Myocyte (in vitro differentiated cells): ENCODE results near the gene CXCR6. TPM values are rescaled to one million over a fixed set of nuclear protein-coding genes. Genes with fewer than 3 reads are reported as not detected.

ENCODE experiments used
- DNase-seq: peaks from one replicate; pipeline ENCODE4 v3.0.0-alpha.2; 2012; ENCODE audit warnings: low read depth
- polyA plus RNA-seq: library from polyadenylated mRNA; unstranded; fragments of >200 nt; gene quantifications from one replicate; pipeline ENCODE4 v1.2.1, GENCODE V29; 2012; ENCODE audit warnings: missing spikeins
- total RNA-seq: library from RNA; depleted of rRNA; stranded (reverse); fragments of >200 nt; gene quantifications from 2 replicates; pipeline ENCODE4 v1.2.3, GENCODE V29; 2014

CXCR6 gene
- not detected in 2 replicates for total RNA-seq
- polyA plus RNA-seq: 0.37 TPM

GRCh38 chr3:45943207-45943846 is at the start of gene CXCR6:
Gene CXCR6 (plus strand): TSS chr3:45943464. CDS start chr3:45946482, 3,018 bp downstream.
- no peak for DNase-seq

DNA sequence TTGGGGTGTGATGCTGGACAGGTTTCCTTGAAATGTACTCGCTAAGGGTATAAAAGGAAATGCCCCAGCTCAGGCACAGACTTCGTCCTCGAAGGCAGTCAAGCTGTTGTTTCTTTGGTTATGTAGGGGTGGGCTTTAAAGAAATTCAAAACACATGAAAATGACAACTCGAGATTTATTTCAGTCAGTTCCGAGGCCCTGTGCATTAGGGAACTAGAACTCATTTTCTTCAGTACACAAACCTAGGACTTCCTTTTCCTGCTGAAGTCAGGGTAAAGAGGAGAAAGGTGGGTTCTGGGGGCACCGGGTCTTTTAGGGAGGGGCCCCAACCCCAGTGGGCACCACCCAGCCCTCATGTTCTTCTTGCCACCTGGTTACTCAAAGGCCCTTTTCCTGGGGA is 49.2 kb upstream of the CXCR6 start:
- no peak for DNase-seq

DNA sequence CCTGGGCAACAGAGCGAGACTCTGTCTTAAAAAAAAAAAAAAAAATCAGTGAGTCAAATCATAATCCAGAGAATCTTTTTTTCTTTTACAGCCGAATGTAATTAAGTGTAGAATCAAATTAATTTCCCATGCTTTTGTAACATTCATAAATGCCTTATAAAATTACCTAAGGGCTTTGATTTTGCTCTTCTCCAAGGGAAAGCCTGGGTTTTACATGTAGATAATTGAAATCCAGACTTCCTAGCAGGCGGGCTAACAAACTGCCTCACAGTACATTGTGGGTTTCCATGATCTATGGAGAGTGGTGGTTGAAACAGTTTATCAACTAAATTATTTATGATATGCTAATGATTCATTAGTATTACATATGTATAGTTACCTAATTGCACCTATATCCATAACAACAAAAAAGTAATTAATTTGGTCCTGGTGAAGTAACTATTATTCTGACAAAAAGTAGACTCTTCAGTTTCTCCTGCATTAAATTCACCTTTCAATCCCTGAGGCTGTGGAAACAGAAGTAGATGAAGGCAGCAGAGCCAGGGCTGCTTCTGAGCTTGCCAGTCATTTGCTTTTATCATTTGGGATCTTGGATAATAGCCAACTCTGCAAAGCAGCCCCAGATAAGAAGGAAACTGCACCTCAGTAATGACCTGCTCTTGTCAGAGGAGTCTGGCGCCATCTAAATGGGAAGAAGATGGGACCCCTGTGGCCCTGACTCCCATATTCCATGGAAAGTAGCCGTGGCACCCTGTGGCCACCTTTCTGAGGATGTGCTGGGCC is 47.4 kb upstream of the CXCR6 start:
- DNase-seq: no peak

GRCh38 chr3:45896956-45897355 is 46.3 kb upstream of the CXCR6 start:
- peak; percentile 13 for DNase-seq

GRCh38 chr3:45904931-45905330 is 38.3 kb upstream of the CXCR6 start:
- DNase-seq: no peak

- DNase-seq: no peak
Observed at GRCh38 chr3:45905755-45906154, 37.5 kb upstream of the CXCR6 start.

DNA sequence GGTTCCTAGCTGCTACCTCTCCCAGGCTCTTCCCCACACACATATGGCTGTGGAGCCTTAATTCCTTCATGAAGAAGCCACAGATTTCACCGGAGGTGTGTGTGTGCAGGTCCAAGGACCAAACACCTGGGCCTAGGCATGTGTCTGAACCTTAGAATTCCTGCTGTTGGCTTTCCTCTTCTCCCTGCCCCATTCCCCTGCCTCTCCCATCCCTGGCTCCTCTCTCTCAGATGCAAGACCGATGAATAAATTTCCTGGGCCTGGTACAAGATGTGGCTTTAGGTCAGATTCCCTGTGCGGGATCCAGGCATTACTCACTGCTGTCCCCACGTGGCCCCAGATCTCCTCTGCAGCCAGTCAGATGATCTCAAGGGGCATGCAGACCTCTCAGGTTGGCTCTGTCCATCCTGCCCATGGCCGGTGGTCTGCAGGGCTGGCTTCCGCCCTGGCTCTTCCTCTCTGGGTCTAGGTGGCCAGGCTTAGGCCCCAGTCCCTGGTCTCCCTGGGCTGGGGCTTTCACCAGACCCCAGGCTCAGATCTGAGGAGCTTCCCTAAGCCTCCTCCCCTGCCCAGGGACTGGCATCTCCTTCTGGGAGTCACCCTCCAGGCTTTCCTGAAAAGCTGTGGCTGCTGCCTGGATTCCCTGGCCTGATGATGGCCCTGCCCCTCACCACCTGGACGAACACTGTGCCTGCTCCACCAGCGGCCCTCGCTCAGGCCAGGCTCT is 36.4 kb upstream of the CXCR6 start:
- peak; percentile 83 for DNase-seq

GRCh38 chr3:45907769-45908705 is 35.2 kb upstream of the CXCR6 start:
- peak; percentile 87 for DNase-seq

GRCh38 chr3:45908761-45909160 is 34.5 kb upstream of the CXCR6 start:
- no peak for DNase-seq

- DNase-seq: no peak
Observed at GRCh38 chr3:45909542-45909941, 33.7 kb upstream of the CXCR6 start.

DNA sequence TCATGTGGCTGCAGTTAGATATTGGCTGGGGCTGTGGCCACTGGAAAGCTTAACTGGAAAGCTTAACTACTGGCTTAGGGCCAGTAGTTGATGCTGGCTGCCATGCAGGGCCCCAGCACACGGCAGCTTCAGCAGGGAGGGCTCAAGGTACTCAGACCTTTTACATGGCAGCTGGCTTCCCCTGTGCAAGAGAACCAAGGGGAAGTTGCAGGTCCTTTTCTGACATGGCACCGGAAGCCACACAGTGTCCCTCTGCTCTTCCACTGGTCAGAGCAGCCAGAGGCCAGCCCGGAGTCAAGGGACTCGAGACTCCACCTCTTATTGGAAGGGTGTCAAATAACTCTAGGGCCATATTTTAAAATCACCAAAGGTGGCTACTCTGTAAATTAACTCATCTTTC is 32.4 kb upstream of the CXCR6 start:
- no peak for DNase-seq

GRCh38 chr3:45911511-45912226 is 31.6 kb upstream of the CXCR6 start:
- DNase-seq: no peak

DNA sequence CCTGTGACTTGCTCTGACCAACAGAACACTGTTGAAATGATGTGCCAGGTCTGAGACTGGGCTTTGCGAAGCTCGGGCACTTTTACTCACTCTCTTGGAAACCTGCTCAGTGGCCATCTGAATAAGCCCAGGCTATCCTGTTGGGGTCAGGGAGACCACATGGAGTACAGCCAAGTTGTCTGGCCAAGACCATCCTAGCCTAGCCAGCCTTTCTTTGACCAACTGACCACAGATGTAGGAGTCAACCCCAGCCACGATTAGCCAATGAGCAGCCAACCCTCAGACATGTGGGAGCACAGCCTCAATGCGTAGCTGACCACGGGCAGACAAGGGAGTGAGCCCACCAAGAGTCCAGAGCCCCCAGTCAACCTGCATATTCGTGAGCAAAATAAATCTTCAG is 30.8 kb upstream of the CXCR6 start:
- peak; percentile 46 for DNase-seq

- no peak for DNase-seq
Observed at GRCh38 chr3:45914362-45915058, 28.8 kb upstream of the CXCR6 start.

DNA sequence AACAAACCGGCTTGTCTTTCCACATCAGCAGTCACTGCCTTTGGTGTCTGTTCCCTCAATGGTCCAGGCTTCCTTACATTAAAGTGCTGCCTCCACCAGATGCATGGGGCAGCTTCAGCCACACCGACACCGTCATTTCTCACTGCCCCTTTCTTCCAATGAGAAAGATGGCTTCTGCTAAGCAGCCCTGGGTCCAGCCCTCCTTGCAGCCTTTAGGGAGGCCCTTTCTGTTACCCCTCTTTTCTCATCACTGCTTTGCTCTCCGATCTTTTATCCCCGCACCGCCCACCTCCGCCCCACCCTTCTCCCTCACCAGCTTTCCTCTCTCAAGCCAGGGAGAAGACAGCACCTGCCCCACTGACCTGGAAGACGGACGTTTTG is 28.2 kb upstream of the CXCR6 start:
- no peak for DNase-seq

GRCh38 chr3:45915518-45916231 is 27.6 kb upstream of the CXCR6 start:
- peak; percentile 87 for DNase-seq

- DNase-seq: no peak
Observed at GRCh38 chr3:45917146-45917898, 25.9 kb upstream of the CXCR6 start.
